CD4-positive, alpha-beta T cell (primary cell): ENCODE results near the gene ATP6V1E1. TPM values are rescaled to one million over a fixed set of nuclear protein-coding genes. Genes with fewer than 3 reads are reported as not detected.

Experiments used
- ATAC-seq: fragments of 200-7000 bp; cut with Tn5 transposase; one replicate; pipeline ENCODE4 v1.10.0; 2022; ENCODE audit warnings: mild to moderate bottlenecking; ENCODE audit not compliant: poor library complexity
- CTCF ChIA-PET: fragments of 350-600 bp; sonication (Branson Sonifier 250); formaldehyde crosslinking; loops from one replicate; lab custom pipeline; 2021; ENCODE audit warnings: antibody characterized with exemption, inconsistent platforms; lab: Charles Lee
- POLR2A ChIA-PET: fragments of 350-600 bp; sonication (Branson Sonifier 250); formaldehyde crosslinking; loops from one replicate; lab custom pipeline; 2021; ENCODE audit warnings: antibody characterized with exemption, inconsistent platforms; lab: Charles Lee
- DNase-seq, 14 experiments: peaks; one replicate each; pipeline ENCODE4 v3.0.0-alpha.2; 2013 to 2020; ENCODE audit warnings: mixed read lengths in 2 of 14
- H3K27ac ChIP-seq, 2 donors: one replicate each; pipeline versions ENCODE4 v1.5.1 to v1.7.0; 2013; ENCODE audit warnings: low read length in 2 of 2, low read depth in 1 of 2, mild to moderate bottlenecking in 1 of 2
- H3K27me3 ChIP-seq, 2 experiments: 1 replicate in 1 of 2; 2 replicates in 1 of 2; pipeline versions ENCODE4 v1.6.1 to v1.7.0; 2013; ENCODE audit warnings: low read length in 2 of 2, control low read depth in 1 of 2, mild to moderate bottlenecking in 1 of 2, moderate library complexity in 1 of 2; ENCODE audit not compliant: insufficient read depth in 2 of 2, control insufficient read depth in 1 of 2
- H3K36me3 ChIP-seq: one replicate; pipeline ENCODE4 v1.6.1; 2013; ENCODE audit warnings: low read length, control low read depth; ENCODE audit not compliant: insufficient read depth
- H3K4me1 ChIP-seq: one replicate; pipeline ENCODE4 v1.6.1; 2013; ENCODE audit warnings: low read length, control low read depth; ENCODE audit not compliant: insufficient read depth
- H3K4me3 ChIP-seq: one replicate; pipeline ENCODE4 v1.5.1; 2013; ENCODE audit warnings: mild to moderate bottlenecking, low read length, moderate library complexity
- H3K9me3 ChIP-seq, 2 experiments: 1 replicate in 1 of 2; 2 replicates in 1 of 2; pipeline versions ENCODE4 v1.6.1 to v1.7.0; 2013; ENCODE audit warnings: low read length in 2 of 2, mild to moderate bottlenecking in 2 of 2, control low read depth in 1 of 2, moderate library complexity in 1 of 2; ENCODE audit not compliant: control insufficient read depth in 1 of 2, insufficient read depth in 1 of 2
- H3K27ac Mint-ChIP-seq: one replicate; pipeline ENCODE4 v1.8.0; 2020; ENCODE audit warnings: mixed read lengths
- H3K27me3 Mint-ChIP-seq: one replicate; pipeline ENCODE4 v1.8.0; 2021; ENCODE audit warnings: mixed read lengths
- H3K36me3 Mint-ChIP-seq: one replicate; pipeline ENCODE4 v1.8.0; 2021; ENCODE audit warnings: low read depth, mixed read lengths
- H3K4me1 Mint-ChIP-seq: one replicate; pipeline ENCODE4 v1.8.0; 2021; ENCODE audit warnings: low read depth, mixed read lengths
- H3K4me3 Mint-ChIP-seq: one replicate; pipeline ENCODE4 v1.8.0; 2020; ENCODE audit warnings: mild to moderate bottlenecking, mixed read lengths
- H3K9me3 Mint-ChIP-seq: one replicate; pipeline ENCODE4 v1.8.0; 2020; ENCODE audit warnings: mixed read lengths
- intact Hi-C, 2 experiments: fragments of 100-400 bp; cut with DNase I in 1 of 2; cut with micrococcal nuclease in 1 of 2; formaldehyde crosslinking; loops; one replicate each; pipeline versions ENCODE4 v1.15.1 to v1.9.0; 2023 to 2025; cut with DNase I, micrococcal nuclease
- total RNA-seq, 174 experiments: library from RNA in 2 of 174; stranded (reverse) in 2 of 174; gene quantifications; one replicate each; pipeline ENCODE4 v1.2.3 and lab custom pipeline; 2021 to 2026
- TF ChIP-seq, protein P1 (sequence below): fragments of 200-600 bp; IDR thresholded peaks from one replicate; pipeline ENCODE4 v1.8.0; 2022; ENCODE audit warnings: antibody characterized with exemption, mild to moderate bottlenecking

The ATP6V1E1 gene
- total RNA-seq, 2 experiments from 2014 or later = 48.4 to 50.8 TPM

DNA sequence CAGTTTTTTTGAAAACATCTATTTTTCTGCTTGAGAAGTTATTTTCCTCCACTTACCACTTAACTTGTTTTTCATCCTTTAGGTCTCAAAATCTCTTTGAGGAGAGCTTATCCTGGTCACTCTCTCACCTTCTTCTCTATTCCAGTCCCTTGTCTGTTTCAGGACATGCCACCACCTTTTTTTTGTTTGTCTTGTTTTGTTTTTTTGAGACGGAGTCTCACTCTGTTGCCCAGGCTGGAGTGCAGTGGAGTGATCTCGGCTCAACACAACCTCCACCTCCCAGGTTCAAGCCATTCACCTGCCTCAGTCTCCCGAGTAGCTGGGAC is 5.4 kb upstream of the ATP6V1E1 start:
- H3K4me1 ChIP-seq = peaks cover 12% of the 10 kb centered on the region
- no peak overlapping the region for H3K27ac ChIP-seq
- TF ChIP-seq, protein P1, sequence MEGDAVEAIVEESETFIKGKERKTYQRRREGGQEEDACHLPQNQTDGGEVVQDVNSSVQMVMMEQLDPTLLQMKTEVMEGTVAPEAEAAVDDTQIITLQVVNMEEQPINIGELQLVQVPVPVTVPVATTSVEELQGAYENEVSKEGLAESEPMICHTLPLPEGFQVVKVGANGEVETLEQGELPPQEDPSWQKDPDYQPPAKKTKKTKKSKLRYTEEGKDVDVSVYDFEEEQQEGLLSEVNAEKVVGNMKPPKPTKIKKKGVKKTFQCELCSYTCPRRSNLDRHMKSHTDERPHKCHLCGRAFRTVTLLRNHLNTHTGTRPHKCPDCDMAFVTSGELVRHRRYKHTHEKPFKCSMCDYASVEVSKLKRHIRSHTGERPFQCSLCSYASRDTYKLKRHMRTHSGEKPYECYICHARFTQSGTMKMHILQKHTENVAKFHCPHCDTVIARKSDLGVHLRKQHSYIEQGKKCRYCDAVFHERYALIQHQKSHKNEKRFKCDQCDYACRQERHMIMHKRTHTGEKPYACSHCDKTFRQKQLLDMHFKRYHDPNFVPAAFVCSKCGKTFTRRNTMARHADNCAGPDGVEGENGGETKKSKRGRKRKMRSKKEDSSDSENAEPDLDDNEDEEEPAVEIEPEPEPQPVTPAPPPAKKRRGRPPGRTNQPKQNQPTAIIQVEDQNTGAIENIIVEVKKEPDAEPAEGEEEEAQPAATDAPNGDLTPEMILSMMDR = no peak
- no peaks in the 10 kb centered on the region for H3K9me3 Mint-ChIP-seq
- H3K27ac Mint-ChIP-seq = no peak overlapping the region
- no peaks in the 10 kb centered on the region for H3K9me3 ChIP-seq
- no peak for DNase-seq
- no peak overlapping the region for H3K4me3 Mint-ChIP-seq
- intact Hi-C loops = loop anchor here (10.0 kb wide), 3 partner anchors 141 to 549 kb away; partner anchors contain the start of genes BID (in 1 of the 2) and IL17RA (in 1 of the 2)
- no peak for ATAC-seq
- ChIA-PET POLR2A (interaction anchor here (0.6 kb wide), 1 partner anchor 493 kb away, joined by 3 read pairs; no protein-coding TSS in a partner anchor), CTCF (no interaction called here)
- H3K4me1 Mint-ChIP-seq = peaks cover 19% of the 10 kb centered on the region
- no peaks in the 10 kb centered on the region for H3K27me3 Mint-ChIP-seq
- no peaks in the 10 kb centered on the region for H3K36me3 ChIP-seq
- H3K36me3 Mint-ChIP-seq = peaks cover 10% of the 10 kb centered on the region
- no peak overlapping the region for H3K4me3 ChIP-seq
- no peaks in the 10 kb centered on the region for H3K27me3 ChIP-seq

DNA sequence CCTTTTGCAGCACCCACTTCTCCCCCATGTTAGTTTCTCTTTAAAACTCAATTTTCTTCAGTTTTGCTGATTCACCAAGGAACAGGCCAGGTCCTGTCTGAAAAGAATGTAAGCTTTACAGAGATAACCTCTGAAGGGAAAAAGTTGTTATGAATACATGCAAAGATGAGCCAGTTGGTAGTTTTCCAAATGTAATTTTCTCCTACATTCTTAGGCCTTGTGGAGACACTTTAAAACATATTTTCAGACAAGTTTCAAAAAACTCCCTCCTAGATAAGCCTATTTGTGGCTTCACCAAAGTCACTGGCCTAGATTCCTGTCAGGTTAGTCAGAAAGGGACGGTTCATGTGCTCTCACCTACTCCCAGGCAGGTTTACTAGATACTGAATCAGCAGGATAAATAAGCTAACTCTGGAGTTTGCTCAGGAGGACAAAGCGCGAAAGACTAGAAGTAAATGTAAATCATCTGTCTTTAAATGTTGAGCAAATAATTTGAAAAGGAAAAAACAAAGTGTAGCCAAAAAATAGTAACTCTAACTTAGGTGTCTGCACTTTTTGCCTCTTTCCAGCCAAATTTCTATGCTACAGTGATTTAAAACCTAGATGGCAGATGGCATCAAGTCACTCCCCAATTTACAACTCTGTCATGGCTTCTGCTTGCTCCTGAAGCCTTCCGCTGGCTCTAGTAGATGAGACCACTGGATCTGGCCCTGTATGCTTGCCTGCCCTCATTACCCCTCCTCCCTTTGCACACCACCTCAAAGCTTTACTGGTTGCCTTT is 4.9 kb upstream of the ATP6V1E1 start:
- Mint-ChIP-seq H3K27me3 (no peaks in the 10 kb centered on the region), H3K27ac (no peak overlapping the region), H3K4me3 (no peak overlapping the region), H3K4me1 (peaks cover 22% of the 10 kb centered on the region), H3K36me3 (peaks cover 11% of the 10 kb centered on the region), H3K9me3 (no peaks in the 10 kb centered on the region)
- peaks cover 13% of the 10 kb centered on the region for H3K4me1 ChIP-seq
- ChIA-PET CTCF (no interaction called here), POLR2A (interaction anchor here (0.6 kb wide), 1 partner anchor 494 kb away, joined by 3 read pairs; no protein-coding TSS in a partner anchor)
- no peak overlapping the region for H3K4me3 ChIP-seq
- intact Hi-C loops = loop anchor here (10.0 kb wide), 3 partner anchors 141 to 549 kb away; partner anchors contain the start of genes BID (in 1 of the 2) and IL17RA (in 1 of the 2)
- ATAC-seq = no peak
- DNase-seq = no peak
- TF ChIP-seq, protein P1 = no peak
- no peaks in the 10 kb centered on the region for H3K9me3 ChIP-seq
- H3K36me3 ChIP-seq = no peaks in the 10 kb centered on the region
- no peaks in the 10 kb centered on the region for H3K27me3 ChIP-seq
- H3K27ac ChIP-seq = no peak overlapping the region

DNA sequence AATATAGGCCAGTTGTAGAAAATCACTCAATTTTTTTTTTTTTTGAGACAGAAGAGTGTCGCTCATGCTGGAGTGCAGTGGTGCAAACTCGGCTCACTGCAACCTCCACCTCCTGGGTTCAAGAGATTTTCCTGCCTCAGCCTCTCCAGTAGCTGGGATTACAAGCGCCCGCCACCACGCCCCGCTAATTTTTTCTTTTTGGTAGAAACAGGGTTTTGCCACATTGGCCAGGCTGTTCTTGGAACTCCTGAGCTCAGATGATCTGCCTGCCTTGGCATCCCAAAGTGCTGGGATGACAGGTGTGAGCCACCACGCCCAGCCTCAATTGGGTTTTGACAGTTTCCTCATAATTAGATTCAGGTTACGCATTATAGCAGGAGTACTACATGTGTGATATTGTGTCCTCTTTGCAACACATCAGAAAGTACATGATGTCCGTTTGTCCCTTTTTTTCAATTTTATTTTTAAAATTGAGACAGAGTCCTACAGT is 2.6 kb upstream of the ATP6V1E1 start:
- H3K9me3 Mint-ChIP-seq = no peaks in the 10 kb centered on the region
- H3K4me1 Mint-ChIP-seq = peaks cover 15% of the 10 kb centered on the region
- no peak overlapping the region for H3K27ac Mint-ChIP-seq

More for the DNA sequence above, 2.6 kb upstream of the ATP6V1E1 start:
- Mint-ChIP-seq H3K36me3 (peaks cover 13% of the 10 kb centered on the region), H3K27me3 (no peaks in the 10 kb centered on the region), H3K4me3 (no peak overlapping the region)
- DNase-seq (no peak), ATAC-seq (no peak)
- intact Hi-C loops = loop anchor here (10.0 kb wide), 3 partner anchors 144 to 546 kb away; partner anchors contain the start of genes BID (in 1 of the 2) and IL17RA (in 1 of the 2)
- ChIA-PET CTCF (interaction anchor here (0.6 kb wide), 1 partner anchor 11 kb away, joined by 3 read pairs; no protein-coding TSS in a partner anchor), POLR2A (no interaction called here)
- Histone ChIP-seq H3K9me3 (no peaks in the 10 kb centered on the region), H3K36me3 (no peaks in the 10 kb centered on the region), H3K4me1 (peaks cover 25% of the 10 kb centered on the region), H3K27me3 (no peaks in the 10 kb centered on the region), H3K27ac (no peak overlapping the region), H3K4me3 (no peak overlapping the region)
- TF ChIP-seq, protein P1 = no peak
